Effector CD4-positive, alpha-beta T cell (primary cell): ENCODE data around the gene MYT1.
"Not testable (repeated sequence)": the region's sequence is repeated elsewhere in the genome, so short reads cannot be mapped to it uniquely, and the experiment has no call there.

ENCODE experiments used
- DNase-seq: peaks from one replicate; pipeline ENCODE4 v3.0.0-alpha.2; 2020

The MYT1 gene

GRCh38 chr20:64171211-64171610, 7.0 kb downstream of the MYT1 start:
- DNase-seq: no peak

- DNase-seq: no peak
Measured at GRCh38 chr20:64173116-64173515, 8.9 kb downstream of the MYT1 start.

- DNase-seq: no peak
Measured at GRCh38 chr20:64176551-64176950, 12.3 kb downstream of the MYT1 start.

- no peak for DNase-seq
Measured at GRCh38 chr20:64176971-64177370, 12.7 kb downstream of the MYT1 start.

- no peak for DNase-seq
Measured at GRCh38 chr20:64177384-64177783, 13.1 kb downstream of the MYT1 start.

- DNase-seq: no peak
Measured at GRCh38 chr20:64177787-64178186, 13.5 kb downstream of the MYT1 start.

- DNase-seq: not testable (repeated sequence)
Measured at GRCh38 chr20:64178925-64179324, 14.7 kb downstream of the MYT1 start.

- DNase-seq: no peak
Measured at GRCh38 chr20:64179805-64180204, 15.6 kb downstream of the MYT1 start.

GRCh38 chr20:64180673-64181072, 16.4 kb downstream of the MYT1 start:
- no peak for DNase-seq

- no peak for DNase-seq
Measured at GRCh38 chr20:64181391-64181790, 17.1 kb downstream of the MYT1 start.

- DNase-seq: no peak
Measured at GRCh38 chr20:64182146-64182865, 18.1 kb downstream of the MYT1 start.

GRCh38 chr20:64183313-64183712, 19.1 kb downstream of the MYT1 start:
- DNase-seq: no peak

- DNase-seq: no peak
Measured at GRCh38 chr20:64184795-64185194, 20.5 kb downstream of the MYT1 start.

- no peak for DNase-seq
Measured at GRCh38 chr20:64185276-64185900, 21.1 kb downstream of the MYT1 start.

GRCh38 chr20:64186071-64186598, 21.9 kb downstream of the MYT1 start:
- no peak for DNase-seq

GRCh38 chr20:64187213-64187612, 23.0 kb downstream of the MYT1 start:
- DNase-seq: not testable (repeated sequence)

- DNase-seq: no peak
Measured at GRCh38 chr20:64188091-64188490, 23.8 kb downstream of the MYT1 start.

GRCh38 chr20:64188682-64189529, 24.7 kb downstream of the MYT1 start:
- no peak for DNase-seq

GRCh38 chr20:64189530-64189966, 25.3 kb downstream of the MYT1 start:
- no peak for DNase-seq

- no peak for DNase-seq
Measured at GRCh38 chr20:64189986-64190385, 25.7 kb downstream of the MYT1 start.

GRCh38 chr20:64191002-64191401, 26.8 kb downstream of the MYT1 start:
- no peak for DNase-seq

GRCh38 chr20:64192406-64192805, 28.2 kb downstream of the MYT1 start:
- DNase-seq: no peak

- no peak for DNase-seq
Measured at GRCh38 chr20:64193058-64193457, 28.8 kb downstream of the MYT1 start.
